GM13977 (cell line): ENCODE data around the gene TPSAB1.

ENCODE experiments used
- DNase-seq: peaks from one replicate; pipeline ENCODE4 v3.0.0; 2012; ENCODE audit warnings: low spot score
- in situ Hi-C: fragments of 300-500 bp; cut with MboI; formaldehyde crosslinking; loops from one replicate; pipeline ENCODE4 v1.12.0; 2022; ENCODE audit warnings: low sequenced_read_pairs, low pct_unique_long_range_greater_than_20kb, mixed read lengths, inconsistent platforms; ENCODE audit not compliant: unreplicated experiment
- TF ChIP-seq, protein P1 (sequence below): IDR thresholded peaks from 2 replicates; pipeline ENCODE4 v1.5.1; 2012; ENCODE audit warnings: mild to moderate bottlenecking, control low read depth; ENCODE audit not compliant: insufficient read depth; ENCODE audit errors: extremely low read depth, missing control alignments

Gene TPSAB1

DNA sequence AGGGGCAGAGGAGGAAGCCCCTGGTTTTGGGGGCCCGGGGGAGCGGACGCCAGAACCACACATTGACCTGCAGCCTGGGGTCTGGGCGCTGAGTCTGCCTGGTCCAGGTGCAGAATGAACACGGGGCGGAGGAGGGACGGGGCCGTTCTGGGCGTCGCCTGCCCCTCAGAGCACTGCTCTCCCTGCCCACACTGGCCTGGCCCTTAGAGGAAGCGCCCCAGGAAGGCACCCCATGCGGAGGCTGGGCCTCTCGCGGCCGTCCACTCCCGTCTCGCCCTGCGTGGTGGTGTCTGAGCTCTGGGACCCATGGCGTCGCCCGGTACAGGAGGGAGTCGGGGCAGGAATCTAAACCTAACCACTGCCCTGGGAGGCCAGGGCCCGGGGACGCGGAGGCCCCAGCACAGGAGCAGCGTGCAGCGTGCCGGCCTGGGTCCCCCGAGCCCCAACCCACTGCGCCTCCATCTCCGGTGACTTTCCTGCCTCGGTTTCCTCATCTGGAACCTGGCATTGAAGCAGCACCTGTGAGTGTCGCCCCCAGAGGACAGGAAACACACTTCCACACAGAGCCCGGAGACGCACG lies 19.7 kb downstream of the TPSAB1 start:
- DNase-seq: no peak
- TF ChIP-seq, protein P1, sequence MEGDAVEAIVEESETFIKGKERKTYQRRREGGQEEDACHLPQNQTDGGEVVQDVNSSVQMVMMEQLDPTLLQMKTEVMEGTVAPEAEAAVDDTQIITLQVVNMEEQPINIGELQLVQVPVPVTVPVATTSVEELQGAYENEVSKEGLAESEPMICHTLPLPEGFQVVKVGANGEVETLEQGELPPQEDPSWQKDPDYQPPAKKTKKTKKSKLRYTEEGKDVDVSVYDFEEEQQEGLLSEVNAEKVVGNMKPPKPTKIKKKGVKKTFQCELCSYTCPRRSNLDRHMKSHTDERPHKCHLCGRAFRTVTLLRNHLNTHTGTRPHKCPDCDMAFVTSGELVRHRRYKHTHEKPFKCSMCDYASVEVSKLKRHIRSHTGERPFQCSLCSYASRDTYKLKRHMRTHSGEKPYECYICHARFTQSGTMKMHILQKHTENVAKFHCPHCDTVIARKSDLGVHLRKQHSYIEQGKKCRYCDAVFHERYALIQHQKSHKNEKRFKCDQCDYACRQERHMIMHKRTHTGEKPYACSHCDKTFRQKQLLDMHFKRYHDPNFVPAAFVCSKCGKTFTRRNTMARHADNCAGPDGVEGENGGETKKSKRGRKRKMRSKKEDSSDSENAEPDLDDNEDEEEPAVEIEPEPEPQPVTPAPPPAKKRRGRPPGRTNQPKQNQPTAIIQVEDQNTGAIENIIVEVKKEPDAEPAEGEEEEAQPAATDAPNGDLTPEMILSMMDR: no peak
- in situ Hi-C loops: no loop called here

DNA sequence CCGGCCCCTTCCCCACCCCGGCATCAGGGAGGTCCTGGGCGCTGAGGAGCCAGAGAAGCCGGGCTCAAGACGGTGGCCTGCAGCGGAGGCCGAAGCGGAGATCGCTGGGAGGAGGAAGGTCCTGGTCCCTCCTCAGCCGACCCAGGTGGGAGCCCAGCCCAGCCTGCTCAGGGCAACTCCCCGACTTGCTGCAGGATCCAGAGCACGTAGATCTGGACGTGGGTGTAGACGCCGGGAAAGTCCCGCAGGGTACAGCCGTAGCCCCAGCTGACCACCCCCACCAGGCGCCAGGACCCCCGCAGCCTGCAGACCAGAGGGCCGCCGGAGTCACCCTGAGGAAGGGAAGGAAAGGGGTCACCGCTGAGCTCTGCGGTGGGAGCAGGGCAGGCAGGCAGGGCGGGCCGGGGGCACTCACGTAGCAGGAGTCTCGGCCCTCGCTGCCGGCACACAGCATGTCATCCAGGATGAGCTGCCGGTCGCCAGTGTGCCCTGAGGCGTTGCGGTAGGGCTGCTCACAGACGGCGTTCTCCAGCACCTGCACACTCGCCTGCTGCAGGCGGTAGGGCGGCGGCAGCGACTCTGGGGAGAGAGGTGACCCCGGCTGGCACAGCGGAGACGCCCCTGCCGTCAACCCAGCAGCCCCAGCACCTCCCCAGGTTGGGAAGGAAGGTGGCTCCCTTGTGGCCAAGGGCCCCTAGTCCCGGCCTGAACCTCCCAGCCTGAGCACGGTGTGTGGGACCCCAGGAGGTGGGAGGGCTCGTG lies 20.8 kb downstream of the TPSAB1 start:
- DNase-seq: no peak
- in situ Hi-C loops: no loop called here

GRCh38 chr16:1262210-1262845 lies 21.8 kb downstream of the TPSAB1 start:
- no peak for DNase-seq
- TF ChIP-seq, protein P1: no peak
- in situ Hi-C loops: no loop called here

More for the DNA sequence above, 20.8 kb downstream of the TPSAB1 start:
- TF ChIP-seq, protein P1: no peak

DNA sequence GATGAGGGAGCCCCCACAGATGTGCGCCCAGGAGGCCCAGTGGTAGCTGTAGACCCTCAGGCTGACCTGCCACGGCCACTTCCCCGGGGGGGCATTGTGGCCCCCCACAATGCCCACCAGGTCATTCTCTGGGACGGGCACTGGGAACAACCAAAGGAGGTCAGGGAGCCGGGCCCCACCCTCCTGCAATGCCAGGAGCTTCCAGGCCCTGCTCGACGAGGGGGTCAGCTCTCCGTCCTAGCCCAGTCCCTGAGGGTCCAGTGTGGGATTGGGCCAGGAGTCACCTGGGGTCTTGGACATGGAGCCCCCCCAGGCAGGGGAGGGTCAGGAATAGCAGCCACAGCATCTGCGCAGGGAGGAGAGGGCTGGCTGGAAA lies 22.3 kb downstream of the TPSAB1 start:
- DNase-seq: no peak
- in situ Hi-C loops: no loop called here
- TF ChIP-seq, protein P1: no peak

GRCh38 chr16:1263591-1264344 lies 23.3 kb downstream of the TPSAB1 start:
- DNase-seq: no peak
- in situ Hi-C loops: no loop called here
- TF ChIP-seq, protein P1: no peak

DNA sequence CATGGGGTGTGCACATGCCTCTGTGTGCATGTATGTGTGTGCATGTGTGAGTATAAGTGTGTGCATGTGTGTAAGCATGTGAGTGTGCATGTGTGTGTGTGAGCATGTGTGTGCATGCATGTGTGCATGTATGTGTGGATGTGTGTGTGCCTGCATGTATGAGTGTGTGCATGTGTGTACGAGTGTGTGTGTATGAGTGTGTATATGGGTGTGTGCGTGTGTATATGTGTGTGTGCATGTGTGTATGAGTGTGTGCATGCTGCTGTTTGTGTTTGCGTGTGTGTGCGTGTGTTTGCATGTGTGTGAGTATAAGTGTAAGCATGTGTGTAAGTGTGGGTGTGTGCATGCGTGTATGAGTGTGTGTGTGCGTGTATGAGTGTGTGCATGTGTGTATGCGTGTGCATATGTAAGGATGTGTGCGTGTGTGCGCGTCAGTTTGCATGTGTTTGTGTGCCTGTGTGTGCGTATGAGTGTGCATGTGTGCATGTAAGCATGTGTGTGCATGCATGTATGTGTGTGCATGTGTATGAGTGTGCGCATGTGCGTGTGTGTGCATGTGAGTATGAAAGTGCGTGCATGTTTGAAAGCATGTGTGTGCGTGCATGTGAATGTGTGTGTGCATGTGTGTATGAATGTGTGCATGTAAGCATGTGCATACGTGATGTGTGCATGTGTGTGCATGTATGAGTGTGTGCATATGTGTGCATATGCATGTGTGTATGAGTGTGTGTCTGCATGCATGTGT lies 24.0 kb downstream of the TPSAB1 start:
- in situ Hi-C loops: no loop called here
- TF ChIP-seq, protein P1: no peak

More for the DNA sequence above, 24.0 kb downstream of the TPSAB1 start:
- DNase-seq: no peak
